ENCODE measurements around the gene NAA25. TPM values are rescaled to one million over a fixed set of nuclear protein-coding genes. Genes with fewer than 3 reads are reported as not detected.

The NAA25 gene
- total and polyA plus RNA-seq, 2 of the 4 experiments (the other 2 are of a cell fraction), result 10.3 to 25.5 TPM

DNA sequence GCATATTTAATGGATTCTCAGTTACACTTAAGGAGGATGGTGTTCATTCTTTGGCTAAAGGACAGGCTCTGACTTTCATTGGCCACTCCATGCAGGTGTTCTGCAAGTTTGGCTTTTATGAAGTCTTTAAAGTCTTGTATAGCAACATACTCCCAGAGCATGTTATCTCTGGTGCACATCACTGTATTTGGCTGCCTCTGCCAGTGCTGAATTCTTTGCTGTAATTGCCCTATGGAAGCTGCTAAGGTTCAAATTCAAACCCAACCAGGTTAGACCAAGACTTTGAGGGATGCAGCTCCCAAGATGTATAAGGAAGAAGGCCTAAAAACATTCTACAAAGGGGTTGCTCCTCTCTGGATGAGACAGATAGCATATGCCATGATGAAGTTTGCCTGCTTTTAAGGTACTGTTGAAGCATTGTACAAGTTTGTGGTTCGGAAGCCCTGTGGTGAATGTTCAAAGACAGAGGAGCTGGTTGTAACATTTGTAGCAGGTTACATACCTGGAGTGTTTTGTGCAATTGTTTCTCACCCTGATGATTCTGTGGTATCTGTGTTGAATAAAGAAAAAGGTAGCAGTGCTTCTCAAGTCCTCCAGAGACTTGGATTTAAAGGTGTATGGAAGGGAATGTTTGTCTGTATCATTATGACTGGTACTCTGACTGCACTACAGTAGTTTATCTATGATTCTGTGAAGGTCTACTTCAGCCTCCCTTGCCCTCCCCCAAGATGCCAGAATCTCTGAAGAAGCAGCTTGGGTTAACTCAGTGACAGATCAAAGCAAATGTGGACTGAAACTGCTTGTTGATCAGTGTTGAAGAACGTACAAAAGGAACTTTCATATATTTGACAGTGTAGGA lies 115.1 kb downstream of the NAA25 start (continued):
- TF ChIP-seq CEBPB (IDR thresholded peaks at IDR 0.05; ENCODE audit: low read depth, low read length), result no peak

DNA sequence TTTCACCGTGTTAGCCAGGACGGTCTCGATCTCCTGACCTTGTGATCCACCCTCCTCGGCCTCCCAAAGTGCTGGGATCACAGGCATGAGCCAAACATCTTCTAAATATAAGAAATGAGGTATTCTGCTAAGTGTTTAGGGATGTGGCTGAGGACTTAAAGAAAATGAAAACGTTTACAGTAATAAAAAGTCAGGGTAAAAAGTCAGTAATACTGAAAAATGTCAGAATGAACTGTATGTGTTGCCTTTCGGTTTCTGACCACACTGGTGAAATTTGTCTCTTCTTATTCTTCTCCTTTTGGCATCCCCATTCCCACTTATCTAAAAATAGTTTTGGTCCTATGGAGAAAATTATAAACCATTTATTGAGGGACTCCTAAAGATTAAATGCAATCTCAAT lies 116.1 kb downstream of the NAA25 start:
- DNase-seq, result no peak
- POLR2A ChIA-PET (ENCODE audit: unreplicated experiment), result no interaction called here

More for the DNA sequence above, 116.1 kb downstream of the NAA25 start:
- ATAC-seq (ENCODE audit: low read depth), result no peak
- Histone ChIP-seq H3K4me1 (ENCODE audit: control insufficient read depth, insufficient read depth, low read length) (no peaks in the 10 kb centered on the region), H4K5ac (ENCODE audit: low read depth, low read length) (no peak overlapping the region), H2AFZ (replicated peaks; ENCODE audit: low read length, poor library complexity) (no peak overlapping the region), H2AK9ac (replicated peaks; ENCODE audit: low read depth, low read length, poor library complexity) (no peak overlapping the region), H3K9me1 (ENCODE audit: insufficient read depth, low read length) (no peaks in the 10 kb centered on the region), H4K91ac (ENCODE audit: insufficient read depth, low read depth, low read length) (no peak overlapping the region), H3K4me3 (ENCODE audit: insufficient read depth, low read depth, low read length) (no peak overlapping the region), H3K14ac (replicated peaks; ENCODE audit: low read depth, low read length) (no peak overlapping the region), H3K18ac (ENCODE audit: low read depth, low read length) (no peak overlapping the region), H3K9me3 (ENCODE audit: control insufficient read depth, insufficient read depth, low read length) (no peaks in the 10 kb centered on the region), H3K23ac (ENCODE audit: low read depth, low read length) (no peak overlapping the region), H2BK20ac (ENCODE audit: low read depth, low read length) (no peak overlapping the region), H2BK15ac (ENCODE audit: low read depth, low read length) (no peak overlapping the region), H4K20me1 (ENCODE audit: insufficient read depth, low read length) (no peaks in the 10 kb centered on the region), H2BK120ac (ENCODE audit: low read depth, low read length) (no peak overlapping the region), H3K27me3 (ENCODE audit: control insufficient read depth, insufficient read depth, low read length) (no peaks in the 10 kb centered on the region), H2BK5ac (ENCODE audit: low read depth, low read length, poor library complexity, severe bottlenecking) (no peak overlapping the region), H3K36me3 (ENCODE audit: control insufficient read depth, insufficient read depth, low read length) (no peaks in the 10 kb centered on the region), H3K4ac (ENCODE audit: low read depth, low read length) (no peak overlapping the region), H3K56ac (ENCODE audit: extremely low read depth, insufficient read depth, low read length) (no peak overlapping the region), H3K79me1 (ENCODE audit: low read depth in 1 of 2, low read length in 2 of 2) (no peaks in the 10 kb centered on the region), H3K4me2 (ENCODE audit: low read depth, low read length) (no peak overlapping the region), H3K9ac (ENCODE audit: low read depth, low read length) (no peak overlapping the region), H4K8ac (ENCODE audit: low read depth in 2 of 2, low read length in 2 of 2) (no peak overlapping the region), H3K27ac (ENCODE audit: insufficient read depth, low read length) (no peak overlapping the region), H2AK5ac (ENCODE audit: low read depth, low read length) (no peak overlapping the region)
- no CpG with 5 or more reads among the region's 6 CpGs for WGBS, 2 experiments (ENCODE audit: extremely low coverage in 2 of 2, insufficient read length in 1 of 2)
- dilution Hi-C loops (cut with HindIII; ENCODE audit: low sequenced_read_pairs, unreplicated experiment) (no loop called here), intact Hi-C loops (cut with micrococcal nuclease) (no loop called here), in situ Hi-C loops (cut with MboI; ENCODE audit: low sequenced_read_pairs) (no loop called here)
- CTCF ChIA-PET, result no interaction called here
- TF ChIP-seq, protein P1, sequence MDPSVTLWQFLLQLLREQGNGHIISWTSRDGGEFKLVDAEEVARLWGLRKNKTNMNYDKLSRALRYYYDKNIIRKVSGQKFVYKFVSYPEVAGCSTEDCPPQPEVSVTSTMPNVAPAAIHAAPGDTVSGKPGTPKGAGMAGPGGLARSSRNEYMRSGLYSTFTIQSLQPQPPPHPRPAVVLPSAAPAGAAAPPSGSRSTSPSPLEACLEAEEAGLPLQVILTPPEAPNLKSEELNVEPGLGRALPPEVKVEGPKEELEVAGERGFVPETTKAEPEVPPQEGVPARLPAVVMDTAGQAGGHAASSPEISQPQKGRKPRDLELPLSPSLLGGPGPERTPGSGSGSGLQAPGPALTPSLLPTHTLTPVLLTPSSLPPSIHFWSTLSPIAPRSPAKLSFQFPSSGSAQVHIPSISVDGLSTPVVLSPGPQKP (IDR thresholded peaks at IDR 0.05; ENCODE audit: borderline replicate concordance, low read depth, low read length), result no peak
- TF ChIP-seq MAFK (IDR thresholded peaks at IDR 0.05; ENCODE audit: low read depth, low read length) (no peak), NFE2L2 (IDR thresholded peaks at IDR 0.05; ENCODE audit: low read depth, low read length) (no peak), CEBPB (IDR thresholded peaks at IDR 0.05; ENCODE audit: low read depth, low read length) (no peak)
- BruUV-seq (replicated peaks), result no TSS peak

Data from IMR-90 (cell line).